Fibroblast of peridontal ligament (primary cell): ENCODE results near the gene LTBR.
"Not testable (repeated sequence)": the region's sequence is repeated elsewhere in the genome, so short reads cannot be mapped to it uniquely, and the experiment has no call there.

Experiments used
- DNase-seq: peaks from one replicate; pipeline ENCODE4 v3.0.0-alpha.2; 2010; ENCODE audit errors: extremely low read depth

The LTBR gene

GRCh38 chr12:6383572-6384498 lies at the start of gene LTBR:
TSS of gene LTBR (plus strand) at chr12:6384162. CDS start at chr12:6384359, 197 bp downstream.
- peak; percentile 89 for DNase-seq

GRCh38 chr12:6334359-6334758 lies 49.6 kb upstream of the LTBR start:
- DNase-seq = no peak

GRCh38 chr12:6334940-6335450 lies 49.0 kb upstream of the LTBR start:
- DNase-seq = no peak

GRCh38 chr12:6335451-6336078 lies 48.4 kb upstream of the LTBR start:
- peak; percentile 77 for DNase-seq

GRCh38 chr12:6336079-6336888 lies 47.7 kb upstream of the LTBR start:
- DNase-seq = peak; percentile 100

GRCh38 chr12:6336889-6337853 lies 46.8 kb upstream of the LTBR start:
- DNase-seq = no peak

GRCh38 chr12:6337958-6338433 lies 46.0 kb upstream of the LTBR start:
- no peak for DNase-seq

GRCh38 chr12:6338536-6338935 lies 45.4 kb upstream of the LTBR start:
- not testable (repeated sequence) for DNase-seq

GRCh38 chr12:6338955-6339354 lies 45.0 kb upstream of the LTBR start:
- no peak for DNase-seq

- DNase-seq = peak; percentile 75
These were observed 43.8 kb upstream of the LTBR start for GRCh38 chr12:6340032-6340638.

- no peak for DNase-seq
These were observed 43.1 kb upstream of the LTBR start for GRCh38 chr12:6340745-6341416.

- DNase-seq = peak; percentile 85
These were observed 42.4 kb upstream of the LTBR start, which contains the start of gene TNFRSF1A for GRCh38 chr12:6341417-6342139. TSS of gene TNFRSF1A (minus strand) at chr12:6342076. CDS start at chr12:6341814, 262 bp downstream.

GRCh38 chr12:6342140-6342889 lies 41.6 kb upstream of the LTBR start:
- DNase-seq = no peak

- no peak for DNase-seq
These were observed 40.4 kb upstream of the LTBR start for GRCh38 chr12:6343518-6343917.

GRCh38 chr12:6344101-6344660 lies 39.8 kb upstream of the LTBR start:
- DNase-seq = not testable (repeated sequence)

GRCh38 chr12:6345319-6346091 lies 38.5 kb upstream of the LTBR start:
- DNase-seq = peak; percentile 86
